ELF-1 (cell line): ENCODE measurements around the gene TGFBI.

Experiments
- DNase-seq: peaks from one replicate; pipeline ENCODE4 v3.0.0-alpha.2; 2016; ENCODE audit warnings: low read depth, low spot score

Gene TGFBI

DNA sequence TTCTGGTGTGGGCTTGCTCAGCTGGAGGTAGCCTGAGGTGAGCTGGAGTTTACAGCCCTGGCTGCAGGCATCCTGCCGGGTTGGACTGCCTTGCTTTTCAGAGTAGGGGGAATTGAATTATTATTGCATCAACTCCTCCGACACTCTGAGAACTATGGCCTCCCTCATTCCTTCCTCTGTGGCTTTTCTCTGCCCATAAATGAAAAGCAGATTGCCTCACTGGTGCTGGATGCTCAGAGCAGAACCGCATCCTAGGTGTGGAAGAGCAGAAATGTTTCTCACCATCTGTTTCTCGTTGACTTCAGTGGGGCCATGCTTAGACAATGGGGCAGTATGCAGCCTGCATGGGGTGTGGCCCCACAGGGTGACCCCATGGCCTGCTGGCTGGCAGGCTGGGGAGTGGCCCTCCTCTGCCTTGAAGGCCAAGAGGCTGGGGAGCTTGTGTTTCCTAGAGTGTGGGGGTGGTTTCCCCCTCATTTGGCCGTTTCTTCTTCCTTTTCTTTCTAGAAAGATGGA is 27.3 kb upstream of the TGFBI start:
- no peak for DNase-seq

- DNase-seq: no peak
Measured at GRCh38 chr5:136004436-136004835, 24.4 kb upstream of the TGFBI start.

DNA sequence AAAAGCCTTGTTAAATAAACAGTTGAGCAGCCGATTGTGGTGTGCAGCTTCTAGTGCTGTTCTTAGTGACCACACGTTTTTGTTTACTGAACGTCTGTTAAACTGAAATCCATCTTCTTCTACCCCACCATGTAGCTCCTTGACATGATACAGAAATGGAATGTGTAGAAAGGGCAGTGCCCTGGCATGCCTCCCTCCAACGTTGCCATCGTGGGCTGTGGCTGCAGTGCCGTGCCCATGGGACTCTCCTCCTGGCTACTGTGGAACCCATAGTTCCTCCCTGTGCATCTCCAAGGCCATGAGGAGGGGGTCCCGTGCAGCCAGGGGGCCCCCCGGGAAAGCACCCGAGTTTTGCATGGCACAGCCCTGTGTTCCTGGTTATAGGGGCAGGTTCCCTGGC is 23.3 kb upstream of the TGFBI start:
- DNase-seq: no peak

GRCh38 chr5:136006164-136006563 is 22.6 kb upstream of the TGFBI start:
- no peak for DNase-seq

- no peak for DNase-seq
Measured at GRCh38 chr5:136006761-136007251, 22.0 kb upstream of the TGFBI start.

GRCh38 chr5:136007271-136007670 is 21.5 kb upstream of the TGFBI start:
- no peak for DNase-seq

GRCh38 chr5:136011414-136012001 is 17.3 kb upstream of the TGFBI start:
- DNase-seq: no peak

DNA sequence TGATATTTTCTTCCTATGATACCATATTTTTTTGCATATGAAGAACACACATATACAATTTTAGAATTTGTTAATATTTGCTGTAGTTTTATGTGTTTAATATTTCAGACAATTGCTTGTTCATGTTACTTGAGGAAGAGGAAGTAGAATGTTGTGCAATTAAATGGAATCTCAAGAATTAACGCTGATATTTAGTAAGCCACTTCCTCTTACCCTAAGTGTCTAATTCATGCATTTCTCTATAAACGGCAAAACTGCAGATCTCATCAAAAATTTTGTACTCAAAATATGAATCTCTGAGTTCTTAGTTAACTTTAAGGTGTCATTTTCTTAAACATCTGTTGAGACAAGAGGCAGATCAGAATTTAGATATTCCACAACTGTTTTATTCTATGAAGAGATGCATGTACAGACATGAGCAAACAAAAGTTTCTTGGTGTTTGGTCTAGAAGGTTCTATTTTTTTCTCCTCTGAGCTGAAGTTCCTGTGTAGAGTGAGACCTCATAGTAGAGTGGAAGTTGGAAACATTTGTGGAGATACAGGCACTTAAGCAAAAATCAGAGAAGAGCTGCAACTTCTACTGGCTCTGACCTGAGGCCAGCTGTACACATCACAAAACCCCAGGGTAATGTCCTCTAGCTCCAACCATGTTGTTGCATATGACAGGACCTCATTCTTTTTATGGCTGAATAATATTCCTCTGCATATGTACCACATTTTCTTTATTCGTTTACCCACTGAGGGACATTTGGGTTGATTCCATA is 16.6 kb upstream of the TGFBI start:
- no peak for DNase-seq

DNA sequence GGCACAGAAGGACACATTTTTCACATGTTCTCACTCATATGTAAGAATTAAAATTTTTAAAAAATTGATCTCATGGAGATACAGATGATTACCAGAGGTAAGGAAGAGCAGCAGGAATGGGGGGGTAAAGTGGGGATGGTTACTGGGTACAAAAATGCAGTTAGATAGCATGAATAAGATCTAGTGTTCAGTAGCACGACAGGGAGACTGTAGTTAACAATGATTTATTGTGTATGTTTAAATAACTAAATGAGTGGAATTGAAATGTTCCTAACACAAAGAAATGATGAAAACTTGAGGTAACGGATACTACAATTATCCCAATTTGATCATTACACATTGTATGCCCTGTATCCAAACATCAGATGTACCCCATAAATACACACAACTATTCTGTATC is 15.2 kb upstream of the TGFBI start:
- no peak for DNase-seq

- no peak for DNase-seq
Measured at GRCh38 chr5:136014049-136015002, 14.5 kb upstream of the TGFBI start.

DNA sequence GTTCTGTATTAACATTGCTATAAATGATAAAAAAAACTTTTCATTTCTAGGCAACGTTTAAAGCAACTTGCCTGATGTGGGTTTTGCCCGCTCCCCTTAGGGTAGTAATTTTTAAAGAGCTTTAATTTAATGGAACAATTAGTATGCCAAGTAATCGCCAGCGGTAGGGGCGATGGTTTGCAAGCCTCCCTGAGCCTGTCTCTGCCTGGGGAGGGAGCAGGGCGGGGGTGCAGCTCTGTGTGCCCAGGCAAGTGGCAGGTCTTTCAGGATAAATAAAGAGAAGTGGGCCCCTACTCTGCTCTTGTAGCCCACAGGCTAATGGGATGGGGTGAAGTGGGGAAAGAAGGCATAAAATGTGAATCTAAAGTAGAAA is 13.8 kb upstream of the TGFBI start:
- no peak for DNase-seq

DNA sequence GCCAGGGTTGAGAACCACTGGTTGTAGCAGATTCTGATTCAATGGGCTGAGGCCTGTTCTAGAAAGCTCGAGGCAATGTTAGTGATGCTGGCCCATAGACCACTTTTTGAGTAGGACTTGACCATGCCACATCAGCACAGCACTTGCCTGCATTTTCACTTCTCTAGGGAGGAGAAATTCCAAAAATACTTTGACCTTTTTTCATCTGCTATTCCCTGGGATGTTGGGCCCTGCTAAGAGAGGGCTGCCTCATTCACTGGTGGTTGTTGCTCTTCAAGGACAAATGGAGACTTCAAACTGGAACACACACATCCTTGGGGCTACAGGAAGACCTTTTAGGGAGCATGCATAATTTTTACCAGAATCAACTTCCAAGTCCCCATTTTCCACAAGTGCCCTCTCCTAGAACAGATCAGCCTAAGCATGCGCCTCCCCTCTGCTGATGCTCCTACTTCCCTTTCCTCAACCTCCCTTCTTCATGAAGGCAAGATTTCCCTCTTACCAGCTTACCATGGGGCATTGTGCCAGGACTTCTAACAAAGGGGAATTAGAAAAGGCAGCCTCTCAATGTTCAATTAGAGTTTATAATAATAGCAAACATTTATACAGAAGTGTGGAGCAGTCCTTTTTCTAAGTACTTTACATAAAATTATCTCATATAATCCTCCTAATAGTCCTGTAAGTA is 12.7 kb upstream of the TGFBI start:
- no peak for DNase-seq

DNA sequence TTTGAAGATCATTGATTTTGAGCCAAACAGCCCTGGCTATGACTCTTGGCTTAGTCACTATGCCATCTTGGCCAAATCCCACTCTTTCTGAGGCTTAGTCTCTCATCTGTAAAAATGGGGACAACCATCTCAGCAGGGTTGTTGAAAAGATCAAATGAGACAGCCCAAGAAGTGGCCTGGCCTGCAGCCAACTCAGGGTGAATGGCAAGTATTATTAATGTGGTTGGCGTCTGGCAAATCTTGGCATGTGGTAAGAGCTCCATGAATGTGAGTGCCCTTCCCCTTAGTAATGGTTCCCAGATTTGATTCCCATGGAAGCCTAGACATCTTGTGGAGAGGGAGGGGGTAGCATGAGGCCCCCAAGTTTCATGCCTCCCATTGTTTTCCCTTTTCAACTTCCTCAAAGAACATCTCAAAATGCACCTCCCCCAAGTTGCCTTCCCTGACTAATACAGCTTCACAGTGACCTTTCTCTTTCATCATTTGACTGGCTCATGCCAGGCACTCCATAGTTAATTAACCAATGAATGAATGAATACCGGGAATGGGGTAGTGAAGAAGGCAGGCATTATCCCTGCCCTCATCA is 11.8 kb upstream of the TGFBI start:
- no peak for DNase-seq

GRCh38 chr5:136018814-136019783 is 9.7 kb upstream of the TGFBI start:
- DNase-seq: peak; percentile 47

DNA sequence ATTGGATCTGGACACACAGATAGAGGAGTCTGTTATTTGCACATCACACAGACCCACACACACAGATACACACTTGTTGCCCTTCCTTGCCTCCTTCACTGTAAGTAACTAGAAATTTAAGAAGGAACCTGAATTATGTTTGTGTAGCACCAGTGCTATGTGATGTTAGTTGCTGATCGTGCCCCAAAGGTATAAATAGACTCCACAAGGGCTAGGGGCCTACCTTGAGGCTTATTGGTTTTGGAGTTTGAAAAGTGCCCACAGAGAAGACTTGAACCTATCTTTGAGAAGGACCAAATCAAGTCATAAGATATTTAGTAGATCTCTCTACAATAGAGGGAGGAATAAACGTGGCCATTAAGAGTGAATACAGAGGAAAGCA is 8.8 kb upstream of the TGFBI start:
- DNase-seq: no peak

- peak; percentile 38 for DNase-seq
Measured at GRCh38 chr5:136020383-136021015, 8.3 kb upstream of the TGFBI start.

- DNase-seq: no peak
Measured at GRCh38 chr5:136021016-136021405, 7.8 kb upstream of the TGFBI start.

DNA sequence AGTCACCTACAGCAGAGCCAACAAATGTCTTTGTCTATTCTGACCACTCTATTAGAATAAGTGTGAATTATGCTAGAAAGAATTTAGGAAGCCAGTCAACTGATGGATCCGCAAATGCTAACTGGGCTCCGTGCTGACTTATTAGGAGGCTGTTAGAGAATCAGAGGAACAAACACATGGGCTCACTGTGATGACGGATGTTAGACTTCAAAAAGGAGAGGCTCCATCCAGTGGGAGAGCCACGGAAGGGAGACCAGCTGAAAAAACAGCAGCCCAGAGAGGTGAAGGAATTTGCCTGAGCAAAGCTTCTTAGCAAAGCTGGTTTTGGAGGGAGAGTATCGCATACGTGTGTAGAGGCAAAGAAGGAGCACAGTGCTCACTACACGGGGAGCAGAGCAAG is 5.8 kb upstream of the TGFBI start:
- no peak for DNase-seq

- no peak for DNase-seq
Measured at GRCh38 chr5:136023958-136024541, 4.7 kb upstream of the TGFBI start.
